HepG2 (cell line): ENCODE results near the gene POLR2M. TPM values are rescaled to one million over a fixed set of nuclear protein-coding genes. Genes with fewer than 3 reads are reported as not detected.

ENCODE experiments used
- ATAC-seq: fragments of 200-7000 bp; cut with Tn5 transposase; 3 replicates; pipeline ENCODE4 v1.9.1; 2020; ENCODE audit warnings: mild to moderate bottlenecking, moderate library complexity
- BruUV-seq: library from RNA; stranded (reverse); fragments of 400-500 nt; replicated peaks from 2 replicates; lab custom pipeline; 2021; lab: Mats Ljungman, UMichigan
- CTCF ChIA-PET: fragments of 300-600 bp; formaldehyde crosslinking; extraction: SDS; loops from one replicate; lab custom pipeline; 2021; ENCODE audit warnings: low total read pairs, inconsistent platforms, low intra/inter-chr PET ratio; lab: Yijun Ruan, JAX
- POLR2A ChIA-PET: fragments of 350-600 bp; sonication (Branson Sonifier 250); formaldehyde crosslinking; loops from one replicate; lab custom pipeline; 2020; ENCODE audit warnings: antibody characterized with exemption, inconsistent platforms; lab: Yijun Ruan, JAX
- DNase-seq: peaks from one replicate; pipeline ENCODE4 v3.0.0-alpha.2; 2015; ENCODE audit warnings: low spot score
- FAIRE-seq: peaks from 3 replicates; lab custom pipeline; 2011; peaks lifted over from hg19 to GRCh38; lab: Jason Lieb, UNC
- H2AFZ ChIP-seq: one replicate; pipeline ENCODE4 v1.6.1; 2011; ENCODE audit warnings: low read length, inconsistent platforms
- H3K27ac ChIP-seq: fragments of 300-600 bp; 3 replicates; pipeline ENCODE4 v1.8.0; 2011; ENCODE audit warnings: mixed run types, mild to moderate bottlenecking, mixed read lengths, low read length, inconsistent platforms; ENCODE audit not compliant: insufficient read depth; ENCODE audit errors: extremely low read length
- H3K27me3 ChIP-seq, 2 experiments: fragments of 200-600 bp in 1 of 2; 2 replicates in 1 of 2; 3 replicates in 1 of 2; pipeline versions ENCODE4 v1.6.0 to v1.8.0; 2011; ENCODE audit warnings: low read length in 2 of 2, mild to moderate bottlenecking in 2 of 2, moderate library complexity in 2 of 2, inconsistent platforms in 1 of 2; ENCODE audit not compliant: insufficient read depth in 2 of 2, control insufficient read depth in 1 of 2
- H3K36me3 ChIP-seq, 2 experiments: fragments of 200-600 bp in 1 of 2; replicated peaks in 1 of 2; 2 replicates in 1 of 2; 3 replicates in 1 of 2; pipeline versions ENCODE4 v1.5.1 to v1.8.0; 2011; ENCODE audit warnings: low read length in 2 of 2, inconsistent platforms in 1 of 2; ENCODE audit not compliant: insufficient read depth in 2 of 2, control insufficient read depth in 1 of 2
- H3K4me1 ChIP-seq: 2 replicates; pipeline ENCODE4 v1.5.1; 2012; ENCODE audit warnings: low read length, inconsistent platforms; ENCODE audit not compliant: insufficient read depth
- H3K4me2 ChIP-seq: 2 replicates; pipeline ENCODE4 v1.6.0; 2011; ENCODE audit warnings: low read depth, low read length, inconsistent platforms
- H3K4me3 ChIP-seq, 3 experiments: fragments of 200-600 bp in 1 of 3; sonication (generic), shearing (Covaris generic) in 1 of 3; replicated peaks in 1 of 3; 2 replicates each; pipeline ENCODE4 v1.5.1; 2011 to 2016; ENCODE audit warnings: low read length in 3 of 3, inconsistent platforms in 2 of 3, low read depth in 2 of 3, mild to moderate bottlenecking in 2 of 3, control low read depth in 1 of 3, mixed read lengths in 1 of 3; ENCODE audit not compliant: insufficient read depth in 1 of 3
- H3K79me2 ChIP-seq: one replicate; pipeline ENCODE4 v1.6.1; 2011; ENCODE audit warnings: low read length, inconsistent platforms; ENCODE audit not compliant: insufficient read depth
- H3K9ac ChIP-seq: 2 replicates; pipeline ENCODE4 v1.6.0; 2011; ENCODE audit warnings: mild to moderate bottlenecking, low read depth, low read length, inconsistent platforms; ENCODE audit not compliant: insufficient read depth
- H3K9me3 ChIP-seq: 2 replicates; pipeline ENCODE4 v1.5.1; 2012; ENCODE audit warnings: mild to moderate bottlenecking, low read length
- H4K20me1 ChIP-seq: 2 replicates; pipeline ENCODE4 v1.6.0; 2011; ENCODE audit warnings: inconsistent platforms, mild to moderate bottlenecking, low read length, moderate library complexity; ENCODE audit not compliant: insufficient read depth
- ATM ChIP-seq: fragments of 450-650 bp; IDR thresholded peaks from 2 replicates; pipeline ENCODE4 v1.7.1; 2017; ENCODE audit warnings: mild to moderate bottlenecking, borderline replicate concordance
- FIP1L1 ChIP-seq: fragments of 200-400 bp; formaldehyde crosslinking; IDR thresholded peaks from 2 replicates; pipeline ENCODE4 v1.6.1; 2018; ENCODE audit warnings: low read depth, mild to moderate bottlenecking, low read length, moderate library complexity, borderline replicate concordance; ENCODE audit not compliant: insufficient read depth
- FOXC1 ChIP-seq: sonication (generic); formaldehyde crosslinking; IDR thresholded peaks from 2 replicates; pipeline ENCODE4 v1.8.0; 2022; ENCODE audit warnings: mild to moderate bottlenecking, missing genetic modification reagents, borderline replicate concordance
- JDP2 ChIP-seq: sonication (generic); formaldehyde crosslinking; IDR thresholded peaks from 2 replicates; pipeline ENCODE4 v1.8.1; 2022; ENCODE audit warnings: missing genetic modification reagents, borderline replicate concordance
- RXRA ChIP-seq: sonication (generic); formaldehyde crosslinking; IDR thresholded peaks from 2 replicates; pipeline ENCODE4 v1.5.1; 2020; ENCODE audit warnings: missing genetic modification reagents
- SP140L ChIP-seq: sonication (generic); formaldehyde crosslinking; IDR thresholded peaks from 2 replicates; pipeline ENCODE4 v1.4.0; 2020; ENCODE audit warnings: missing genetic modification reagents, borderline replicate concordance
- SYNCRIP ChIP-seq: fragments of 200-400 bp; formaldehyde crosslinking; IDR thresholded peaks from 2 replicates; pipeline ENCODE4 v1.6.1; 2018; ENCODE audit warnings: mild to moderate bottlenecking, low read depth, low read length; ENCODE audit not compliant: insufficient read depth
- ZBTB37 ChIP-seq: sonication (generic); formaldehyde crosslinking; IDR thresholded peaks from 2 replicates; pipeline ENCODE4 v1.4.0; 2020; ENCODE audit warnings: mild to moderate bottlenecking, missing genetic modification reagents
- ZFP36L2 ChIP-seq: sonication (generic); formaldehyde crosslinking; IDR thresholded peaks from 2 replicates; pipeline ENCODE4 v1.4.0; 2020; ENCODE audit warnings: missing genetic modification reagents
- ZNF20 ChIP-seq: sonication (generic); formaldehyde crosslinking; IDR thresholded peaks from 2 replicates; pipeline ENCODE4 v1.4.0; 2020; ENCODE audit warnings: mild to moderate bottlenecking, moderate library complexity, missing genetic modification reagents
- ZNF614 ChIP-seq: IDR thresholded peaks from 2 replicates; pipeline ENCODE4 v1.6.1; 2018; ENCODE audit warnings: missing biosample characterization, missing genetic modification reagents, inconsistent platforms, borderline replicate concordance
- WGBS: methylation state at CpG from one replicate; pipeline ENCODE4 v1.1.6; 2017; ENCODE audit warnings: low lambda C conversion rate; 5-methylcytosine and 5-hydroxymethylcytosine counted together
- in situ Hi-C: cut with HindIII; loops from 2 replicates; pipeline ENCODE4 v1.10.0; 2017; ENCODE audit warnings: low pct_unique_long_range_greater_than_20kb; ENCODE audit not compliant: extremely low pct_ligation_motif_present
- intact Hi-C: fragments of 100-400 bp; cut with micrococcal nuclease; formaldehyde crosslinking; loops from one replicate; pipeline ENCODE4 v1.10.0; 2022; ENCODE audit not compliant: unreplicated experiment
- polyA plus RNA-seq, 8 experiments: library from polyadenylated mRNA; depleted of rRNA in 3 of 8; stranded (reverse) in 7 of 8; unstranded in 1 of 8; fragments of >200 nt; fragmentation: Illumina TruSeq in 4 of 8; extraction: Trizol in 4 of 8; gene quantifications; 2 replicates each; pipeline versions ENCODE4 v1.2.1 to v1.2.3, GENCODE V29; 2011 to 2016; ENCODE audit warnings: low read depth in 4 of 8, missing spikeins in 1 of 8, mixed read lengths in 1 of 8; ENCODE audit not compliant: insufficient read depth in 1 of 8
- total RNA-seq, 5 experiments: library from RNA; depleted of rRNA; stranded (reverse); fragments of >200 nt; fragmentation: Illumina TruSeq; extraction: Trizol; gene quantifications; 2 replicates each; pipeline ENCODE4 v1.2.3, GENCODE V29; 2016; ENCODE audit warnings: low read depth in 1 of 5
- TF ChIP-seq, protein P1 (sequence below): sonication (generic); formaldehyde crosslinking; IDR thresholded peaks from 2 replicates; pipeline ENCODE4 v1.5.0; 2020; ENCODE audit warnings: missing genetic modification reagents
- TF ChIP-seq, protein P2 (sequence below): sonication (generic); formaldehyde crosslinking; IDR thresholded peaks from 2 replicates; pipeline ENCODE4 v1.4.0; 2020; ENCODE audit warnings: missing genetic modification reagents, borderline replicate concordance

The POLR2M gene
- total and polyA plus RNA-seq, 2 of the 13 experiments (the other 11 are each of a cell fraction or from before 2014, with no cell fraction given), result 25.9 to 48.5 TPM

GRCh38 chr15:57680021-57680420 lies 26.5 kb upstream of the POLR2M start (continued):
- TF ChIP-seq, protein P1, sequence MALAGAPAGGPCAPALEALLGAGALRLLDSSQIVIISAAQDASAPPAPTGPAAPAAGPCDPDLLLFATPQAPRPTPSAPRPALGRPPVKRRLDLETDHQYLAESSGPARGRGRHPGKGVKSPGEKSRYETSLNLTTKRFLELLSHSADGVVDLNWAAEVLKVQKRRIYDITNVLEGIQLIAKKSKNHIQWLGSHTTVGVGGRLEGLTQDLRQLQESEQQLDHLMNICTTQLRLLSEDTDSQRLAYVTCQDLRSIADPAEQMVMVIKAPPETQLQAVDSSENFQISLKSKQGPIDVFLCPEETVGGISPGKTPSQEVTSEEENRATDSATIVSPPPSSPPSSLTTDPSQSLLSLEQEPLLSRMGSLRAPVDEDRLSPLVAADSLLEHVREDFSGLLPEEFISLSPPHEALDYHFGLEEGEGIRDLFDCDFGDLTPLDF (CRISPR knock-in tag), result no peak
- TF ChIP-seq FIP1L1 (no peak), JDP2 (CRISPR knock-in tag) (no peak), ZNF614 (CRISPR knock-in tag) (no peak), SYNCRIP (no peak), RXRA (CRISPR knock-in tag) (no peak)

DNA sequence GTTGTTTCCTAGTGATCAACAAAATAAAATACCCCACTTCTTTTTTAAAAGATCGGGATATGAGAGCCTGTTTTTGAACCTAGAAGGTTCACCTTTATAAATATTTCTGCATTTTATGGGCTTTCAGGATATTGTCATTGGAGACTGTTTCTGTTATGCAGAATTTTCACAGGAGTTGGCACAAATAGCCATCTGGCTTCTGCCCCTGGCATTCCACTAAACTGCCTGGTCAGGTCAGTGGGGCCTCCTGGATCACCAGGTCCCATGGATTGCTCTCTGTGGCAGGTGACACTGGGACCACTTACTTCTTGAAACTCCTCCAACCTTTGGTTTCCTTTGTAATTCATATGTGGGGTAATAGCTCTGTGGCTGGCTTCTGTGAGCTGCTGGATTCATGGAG lies 25.5 kb upstream of the POLR2M start:
- DNase-seq (no peak), FAIRE-seq (no peak), ATAC-seq (no peak)
- H4K20me1 ChIP-seq, result no peaks in the 10 kb centered on the region
- no peaks in the 10 kb centered on the region for H3K36me3 ChIP-seq
- no peaks in the 10 kb centered on the region for H3K9me3 ChIP-seq
- no peak overlapping the region for H2AFZ ChIP-seq
- no peak overlapping the region for H3K4me2 ChIP-seq
- no TSS peak for BruUV-seq
- ChIA-PET POLR2A (no interaction called here), CTCF (no interaction called here)
- peaks cover 1 to 13% of the 10 kb centered on the region in 2 experiments; a peak in 3 of 5 replicates for H3K27me3 ChIP-seq
- H3K9ac ChIP-seq, result no peak overlapping the region
- intact Hi-C loops (no loop called here), in situ Hi-C loops (no loop called here)
- H3K79me2 ChIP-seq, result no peaks in the 10 kb centered on the region
- H3K27ac ChIP-seq, result no peak overlapping the region
- no peaks in the 10 kb centered on the region for H3K4me1 ChIP-seq
- 86% methylated on average over 1 of the region's 1 CpG for WGBS
- H3K4me3 ChIP-seq, result no peak overlapping the region
- TF ChIP-seq SP140L (CRISPR knock-in tag) (no peak), ZFP36L2 (no peak), FOXC1 (CRISPR knock-in tag) (no peak), ATM (no peak), ZNF20 (CRISPR knock-in tag) (no peak), ZBTB37 (no peak)
- TF ChIP-seq, protein P2, sequence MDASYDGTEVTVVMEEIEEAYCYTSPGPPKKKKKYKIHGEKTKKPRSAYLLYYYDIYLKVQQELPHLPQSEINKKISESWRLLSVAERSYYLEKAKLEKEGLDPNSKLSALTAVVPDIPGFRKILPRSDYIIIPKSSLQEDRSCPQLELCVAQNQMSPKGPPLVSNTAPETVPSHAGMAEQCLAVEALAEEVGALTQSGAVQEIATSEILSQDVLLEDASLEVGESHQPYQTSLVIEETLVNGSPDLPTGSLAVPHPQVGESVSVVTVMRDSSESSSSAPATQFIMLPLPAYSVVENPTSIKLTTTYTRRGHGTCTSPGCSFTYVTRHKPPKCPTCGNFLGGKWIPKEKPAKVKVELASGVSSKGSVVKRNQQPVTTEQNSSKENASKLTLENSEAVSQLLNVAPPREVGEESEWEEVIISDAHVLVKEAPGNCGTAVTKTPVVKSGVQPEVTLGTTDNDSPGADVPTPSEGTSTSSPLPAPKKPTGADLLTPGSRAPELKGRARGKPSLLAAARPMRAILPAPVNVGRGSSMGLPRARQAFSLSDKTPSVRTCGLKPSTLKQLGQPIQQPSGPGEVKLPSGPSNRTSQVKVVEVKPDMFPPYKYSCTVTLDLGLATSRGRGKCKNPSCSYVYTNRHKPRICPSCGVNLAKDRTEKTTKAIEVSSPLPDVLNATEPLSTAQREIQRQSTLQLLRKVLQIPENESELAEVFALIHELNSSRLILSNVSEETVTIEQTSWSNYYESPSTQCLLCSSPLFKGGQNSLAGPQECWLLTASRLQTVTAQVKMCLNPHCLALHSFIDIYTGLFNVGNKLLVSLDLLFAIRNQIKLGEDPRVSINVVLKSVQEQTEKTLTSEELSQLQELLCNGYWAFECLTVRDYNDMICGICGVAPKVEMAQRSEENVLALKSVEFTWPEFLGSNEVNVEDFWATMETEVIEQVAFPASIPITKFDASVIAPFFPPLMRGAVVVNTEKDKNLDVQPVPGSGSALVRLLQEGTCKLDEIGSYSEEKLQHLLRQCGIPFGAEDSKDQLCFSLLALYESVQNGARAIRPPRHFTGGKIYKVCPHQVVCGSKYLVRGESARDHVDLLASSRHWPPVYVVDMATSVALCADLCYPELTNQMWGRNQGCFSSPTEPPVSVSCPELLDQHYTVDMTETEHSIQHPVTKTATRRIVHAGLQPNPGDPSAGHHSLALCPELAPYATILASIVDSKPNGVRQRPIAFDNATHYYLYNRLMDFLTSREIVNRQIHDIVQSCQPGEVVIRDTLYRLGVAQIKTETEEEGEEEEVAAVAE (CRISPR knock-in tag), result no peak
